OCI-LY1 (cell line): Measurements from ENCODE around the gene RASIP1.

Experiments used
- H2AFZ ChIP-seq: fragments of 200-600 bp; sonication (generic), shearing (Covaris generic); 2 replicates; pipeline ENCODE4 v1.6.0; 2014; ENCODE audit warnings: antibody characterized with exemption, mild to moderate bottlenecking, low read length
- H3F3A ChIP-seq: fragments of 200-600 bp; sonication (generic), shearing (Covaris generic); 2 replicates; pipeline ENCODE4 v1.6.0; 2014; ENCODE audit warnings: mild to moderate bottlenecking, antibody characterized with exemption, low read length, moderate library complexity; ENCODE audit not compliant: insufficient read depth
- H3K27ac ChIP-seq: fragments of 200-600 bp; sonication (generic); 2 replicates; pipeline ENCODE4 v1.5.1; 2014; ENCODE audit warnings: low read length, mixed run types, mild to moderate bottlenecking, low read depth; ENCODE audit not compliant: poor library complexity, severe bottlenecking
- H3K27me3 ChIP-seq: fragments of 200-600 bp; sonication (generic); 2 replicates; pipeline ENCODE4 v1.6.0; 2014; ENCODE audit warnings: antibody characterized with exemption, mild to moderate bottlenecking, low read length, moderate library complexity; ENCODE audit not compliant: insufficient read depth
- H3K36me3 ChIP-seq: fragments of 200-600 bp; sonication (generic); 2 replicates; pipeline ENCODE4 v1.6.1; 2014; ENCODE audit warnings: mild to moderate bottlenecking, antibody characterized with exemption, low read length, moderate library complexity, mixed read lengths; ENCODE audit not compliant: insufficient read depth
- H3K4me1 ChIP-seq: fragments of 200-600 bp; sonication (generic); 2 replicates; pipeline ENCODE4 v1.5.1; 2014; ENCODE audit warnings: mild to moderate bottlenecking, low read length, moderate library complexity; ENCODE audit not compliant: insufficient read depth, severe bottlenecking
- H3K4me2 ChIP-seq: fragments of 200-600 bp; sonication (generic), shearing (Covaris generic); 2 replicates; pipeline ENCODE4 v1.6.1; 2014; ENCODE audit warnings: low read length
- H3K4me3 ChIP-seq: fragments of 200-600 bp; sonication (generic); 2 replicates; pipeline ENCODE4 v1.5.1; 2014; ENCODE audit warnings: low read length, low read depth, mild to moderate bottlenecking, mixed read lengths; ENCODE audit not compliant: poor library complexity, severe bottlenecking
- H3K79me2 ChIP-seq: fragments of 200-600 bp; shearing (Covaris generic); 2 replicates; pipeline ENCODE4 v1.6.1; 2016; ENCODE audit warnings: mixed run types, low read length, mixed read lengths; ENCODE audit not compliant: insufficient read depth
- H3K9ac ChIP-seq: fragments of 200-600 bp; sonication (generic), shearing (Covaris generic); 2 replicates; pipeline ENCODE4 v1.6.1; 2014; ENCODE audit warnings: mild to moderate bottlenecking, low read length, mixed read lengths
- H3K9me2 ChIP-seq: fragments of 200-600 bp; sonication (generic), shearing (Covaris generic); 2 replicates; pipeline ENCODE4 v1.6.1; 2014; ENCODE audit warnings: low read depth, mild to moderate bottlenecking, low read length, mixed read lengths
- H3K9me3 ChIP-seq: fragments of 200-600 bp; shearing (Covaris generic); 2 replicates; pipeline ENCODE4 v1.6.1; 2014; ENCODE audit warnings: low read length, mixed read lengths
- H4K20me1 ChIP-seq: fragments of 200-600 bp; sonication (generic), shearing (Covaris generic); 2 replicates; pipeline ENCODE4 v1.6.0; 2016; ENCODE audit warnings: mild to moderate bottlenecking, low read length; ENCODE audit not compliant: insufficient read depth
- CTCF ChIP-seq: fragments of 200-600 bp; sonication (generic), shearing (Covaris generic); IDR thresholded peaks from 2 replicates; pipeline ENCODE4 v1.5.1; 2017; ENCODE audit warnings: mild to moderate bottlenecking, antibody characterized with exemption, low read length, moderate library complexity, mixed read lengths
- EZH2 ChIP-seq: fragments of 200-600 bp; sonication (generic), shearing (Covaris generic); IDR thresholded peaks from 2 replicates; pipeline ENCODE4 v1.8.0; 2017; ENCODE audit warnings: borderline replicate concordance, mixed run types, mild to moderate bottlenecking, antibody characterized with exemption, low read length, moderate library complexity, mixed read lengths

Gene RASIP1

GRCh38 chr19:48716562-48717291 is 23.7 kb downstream of the RASIP1 start:
- peaks cover 40% of the 10 kb centered on the region for H3K4me1 ChIP-seq
- no peaks in the 10 kb centered on the region for H3K79me2 ChIP-seq
- H2AFZ ChIP-seq = no peak overlapping the region
- H3K36me3 ChIP-seq = no peaks in the 10 kb centered on the region
- TF ChIP-seq EZH2 (no peak), CTCF (no peak)
- H3K9me2 ChIP-seq = no peaks in the 10 kb centered on the region
- H3K9me3 ChIP-seq = no peaks in the 10 kb centered on the region
- no peak overlapping the region for H3K9ac ChIP-seq
- no peaks in the 10 kb centered on the region for H4K20me1 ChIP-seq
- H3K27me3 ChIP-seq = no peaks in the 10 kb centered on the region
- no peaks in the 10 kb centered on the region for H3F3A ChIP-seq
- no peak overlapping the region for H3K4me2 ChIP-seq
- H3K27ac ChIP-seq = no peak overlapping the region
- no peak overlapping the region for H3K4me3 ChIP-seq

GRCh38 chr19:48715681-48716171 is 24.7 kb downstream of the RASIP1 start:
- no peak overlapping the region for H3K27ac ChIP-seq
- no peak for TF ChIP-seq CTCF
- no peak for TF ChIP-seq EZH2
- no peaks in the 10 kb centered on the region; the same call in 1 of the 2 replicates for H3K36me3 ChIP-seq
- H3K9ac ChIP-seq = no peak overlapping the region
- H3F3A ChIP-seq = no peaks in the 10 kb centered on the region
- peak overlapping the region; percentile 81 for H3K4me2 ChIP-seq
- peak overlapping the region; percentile 66 for H3K4me3 ChIP-seq
- peaks cover 36% of the 10 kb centered on the region for H3K4me1 ChIP-seq
- H3K9me2 ChIP-seq = no peaks in the 10 kb centered on the region
- H3K9me3 ChIP-seq = no peaks in the 10 kb centered on the region
- H3K27me3 ChIP-seq = peaks cover 5% of the 10 kb centered on the region; the same call in 1 of the 2 replicates
- no peak overlapping the region for H2AFZ ChIP-seq
- no peaks in the 10 kb centered on the region for H4K20me1 ChIP-seq
- no peaks in the 10 kb centered on the region for H3K79me2 ChIP-seq

GRCh38 chr19:48714759-48715675 is 25.4 kb downstream of the RASIP1 start:
- Histone ChIP-seq H3K4me2 (peak overlapping the region; percentile 81), H2AFZ (no peak overlapping the region), H3K27ac (no peak overlapping the region)

More at GRCh38 chr19:48714759-48715675, 25.4 kb downstream of the RASIP1 start:
- TF ChIP-seq EZH2 (no peak), CTCF (no peak)
- Histone ChIP-seq H4K20me1 (no peaks in the 10 kb centered on the region), H3K9me2 (no peaks in the 10 kb centered on the region), H3K79me2 (no peaks in the 10 kb centered on the region), H3K9ac (peak overlapping the region; percentile 69), H3K36me3 (no peaks in the 10 kb centered on the region; the same call in 1 of the 2 replicates), H3K9me3 (no peaks in the 10 kb centered on the region), H3F3A (no peaks in the 10 kb centered on the region), H3K27me3 (peaks cover 5% of the 10 kb centered on the region; the same call in 1 of the 2 replicates), H3K4me1 (peaks cover 32% of the 10 kb centered on the region), H3K4me3 (peak overlapping the region; percentile 66)
